ENCODE measurements around the gene DAPK1. TPM values are rescaled to one million over a fixed set of nuclear protein-coding genes. Genes with fewer than 3 reads are reported as not detected.

DAPK1 gene
- total and polyA plus RNA-seq, 2 donors (not counting 1 experiment from before 2014, with no cell fraction given) = 1.7 to 2.8 TPM

- no peak overlapping the region for H2AFZ ChIP-seq (ENCODE audit: insufficient read depth, low read depth, low read length, poor library complexity, severe bottlenecking)
- H3K27me3 ChIP-seq (replicated peaks in 1 of 4; ENCODE audit: control extremely low read depth in 1 of 4, control insufficient read depth in 3 of 4, insufficient read depth in 4 of 4, low read length in 3 of 4) = peaks cover 0 to 20% (median 10%) of the 10 kb centered on the region in 4 experiments
- no peaks in the 10 kb centered on the region for H4K20me1 ChIP-seq (ENCODE audit: control insufficient read depth, insufficient read depth, low read length, poor library complexity, severe bottlenecking)
- Mint-ChIP-seq H3K4me3 (no peak overlapping the region), H3K27ac (no peak overlapping the region), H3K4me1 (peaks cover 6% of the 10 kb centered on the region), H3K9me3 (ENCODE audit: insufficient read depth) (no peaks in the 10 kb centered on the region), H3K27me3 (peaks cover 45% of the 10 kb centered on the region)
- H3K36me3 ChIP-seq (replicated peaks in 1 of 2; ENCODE audit: control extremely low read depth in 1 of 2, control insufficient read depth in 1 of 2, extremely low read depth in 1 of 2, insufficient read depth in 2 of 2, low read length in 1 of 2) = no peaks in the 10 kb centered on the region
- TF ChIP-seq CTCF (IDR thresholded peaks at IDR 0.05) = no peak
- no peak for TF ChIP-seq EZH2 (IDR thresholded peaks at IDR 0.05; ENCODE audit: borderline replicate concordance, insufficient read depth, low read depth, low read length, poor library complexity, severe bottlenecking)
- DNase-seq = no peak
- no peak overlapping the region for H3K27ac ChIP-seq (ENCODE audit: low read length in 2 of 2)
- POLR2A ChIA-PET = no interaction called here
- ATAC-seq (ENCODE audit: low read depth) = no peak
- H3K9ac ChIP-seq (ENCODE audit: low read length) = no peak overlapping the region
- H3K4me2 ChIP-seq (replicated peaks; ENCODE audit: low read depth, low read length, poor library complexity, severe bottlenecking) = no peak overlapping the region
- no peaks in the 10 kb centered on the region for H3K79me2 ChIP-seq (ENCODE audit: control insufficient read depth, insufficient read depth, low read length)
- H3K4me3 ChIP-seq (ENCODE audit: control extremely low read depth in 1 of 5, extremely low read depth in 1 of 5, insufficient read depth in 1 of 5, low read depth in 2 of 5, low read length in 4 of 5) = no peak overlapping the region
- 82% methylated on average over 1 of the region's 2 CpGs for WGBS (ENCODE audit: insufficient coverage)
- intact Hi-C loops (cut with micrococcal nuclease) = no loop called here
- peaks cover 10 to 12% of the 10 kb centered on the region in 2 donors for H3K4me1 ChIP-seq (ENCODE audit: control insufficient read depth in 2 of 2, insufficient read depth in 2 of 2, low read length in 2 of 2)
- CTCF ChIA-PET = no interaction called here
- peaks cover 0 to 14% (median 0%) of the 10 kb centered on the region in 3 donors for H3K9me3 ChIP-seq (ENCODE audit: control extremely low read depth in 1 of 3, control insufficient read depth in 2 of 3, insufficient read depth in 1 of 3, low read length in 2 of 3)
These were observed 231.6 kb downstream of the DAPK1 start for GRCh38 chr9:87729246-87729645.

GRCh38 chr9:87731321-87731720 lies 233.7 kb downstream of the DAPK1 start:
- peaks cover 0 to 3% (median 0%) of the 10 kb centered on the region in 3 donors for H3K9me3 ChIP-seq (ENCODE audit: control extremely low read depth in 1 of 3, control insufficient read depth in 2 of 3, insufficient read depth in 1 of 3, low read length in 2 of 3)
- intact Hi-C loops (cut with micrococcal nuclease) = no loop called here
- no peaks in the 10 kb centered on the region for H3K36me3 ChIP-seq (replicated peaks in 1 of 2; ENCODE audit: control extremely low read depth in 1 of 2, control insufficient read depth in 1 of 2, extremely low read depth in 1 of 2, insufficient read depth in 2 of 2, low read length in 1 of 2)
- H2AFZ ChIP-seq (ENCODE audit: insufficient read depth, low read depth, low read length, poor library complexity, severe bottlenecking) = no peak overlapping the region
- Mint-ChIP-seq H3K27me3 (peaks cover 35% of the 10 kb centered on the region), H3K27ac (no peak overlapping the region), H3K4me3 (no peak overlapping the region), H3K4me1 (no peaks in the 10 kb centered on the region), H3K9me3 (ENCODE audit: insufficient read depth) (no peaks in the 10 kb centered on the region)
- peaks cover 0 to 4% (median 1%) of the 10 kb centered on the region in 4 experiments for H3K27me3 ChIP-seq (replicated peaks in 1 of 4; ENCODE audit: control extremely low read depth in 1 of 4, control insufficient read depth in 3 of 4, insufficient read depth in 4 of 4, low read length in 3 of 4)
- WGBS (ENCODE audit: insufficient coverage) = no CpG with 5 or more reads among the region's 2 CpGs
- H3K27ac ChIP-seq (ENCODE audit: low read length in 2 of 2) = no peak overlapping the region
- ATAC-seq (ENCODE audit: low read depth) = no peak
- ChIA-PET POLR2A (no interaction called here), CTCF (no interaction called here)
- peaks cover 0 to 2% of the 10 kb centered on the region in 2 donors for H3K4me1 ChIP-seq (ENCODE audit: control insufficient read depth in 2 of 2, insufficient read depth in 2 of 2, low read length in 2 of 2)
- H3K4me2 ChIP-seq (replicated peaks; ENCODE audit: low read depth, low read length, poor library complexity, severe bottlenecking) = no peak overlapping the region
- H3K79me2 ChIP-seq (ENCODE audit: control insufficient read depth, insufficient read depth, low read length) = no peaks in the 10 kb centered on the region
- TF ChIP-seq EZH2 (IDR thresholded peaks at IDR 0.05; ENCODE audit: borderline replicate concordance, insufficient read depth, low read depth, low read length, poor library complexity, severe bottlenecking) = no peak
- TF ChIP-seq CTCF (IDR thresholded peaks at IDR 0.05) = no peak
- H3K9ac ChIP-seq (ENCODE audit: low read length) = no peak overlapping the region
- H4K20me1 ChIP-seq (ENCODE audit: control insufficient read depth, insufficient read depth, low read length, poor library complexity, severe bottlenecking) = no peaks in the 10 kb centered on the region
- no peak for DNase-seq
- H3K4me3 ChIP-seq (ENCODE audit: control extremely low read depth in 1 of 5, extremely low read depth in 1 of 5, insufficient read depth in 1 of 5, low read depth in 2 of 5, low read length in 4 of 5) = no peak overlapping the region
